GM21619 (cell line): ENCODE results near the gene ZNF181.

Source experiments
- ATAC-seq: cut with Tn5 transposase; IDR thresholded peaks from one replicate; pipeline ENCODE4 v1.9.1; 2021; ENCODE audit not compliant: unreplicated experiment

ZNF181 gene

DNA sequence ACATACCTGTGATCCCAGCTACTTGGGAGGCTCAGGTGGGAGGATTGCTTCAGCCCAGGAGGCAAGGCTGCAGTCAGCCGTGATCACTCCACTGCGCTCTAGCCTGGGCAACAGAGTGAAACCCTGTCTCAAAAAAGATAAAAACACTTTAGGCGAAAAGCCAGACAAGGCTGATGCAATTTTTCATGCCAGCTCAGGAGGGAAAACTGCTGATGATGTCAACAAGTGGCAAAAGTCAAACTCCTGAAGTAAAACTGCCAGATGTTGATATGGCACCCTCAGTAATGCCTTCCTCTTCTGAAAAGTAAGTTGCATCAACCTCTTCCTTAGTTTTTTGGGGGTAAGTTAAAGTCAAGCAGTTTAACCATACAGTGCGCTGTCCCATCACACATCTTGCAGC lies 23.4 kb downstream of the ZNF181 start:
- ATAC-seq = no peak

DNA sequence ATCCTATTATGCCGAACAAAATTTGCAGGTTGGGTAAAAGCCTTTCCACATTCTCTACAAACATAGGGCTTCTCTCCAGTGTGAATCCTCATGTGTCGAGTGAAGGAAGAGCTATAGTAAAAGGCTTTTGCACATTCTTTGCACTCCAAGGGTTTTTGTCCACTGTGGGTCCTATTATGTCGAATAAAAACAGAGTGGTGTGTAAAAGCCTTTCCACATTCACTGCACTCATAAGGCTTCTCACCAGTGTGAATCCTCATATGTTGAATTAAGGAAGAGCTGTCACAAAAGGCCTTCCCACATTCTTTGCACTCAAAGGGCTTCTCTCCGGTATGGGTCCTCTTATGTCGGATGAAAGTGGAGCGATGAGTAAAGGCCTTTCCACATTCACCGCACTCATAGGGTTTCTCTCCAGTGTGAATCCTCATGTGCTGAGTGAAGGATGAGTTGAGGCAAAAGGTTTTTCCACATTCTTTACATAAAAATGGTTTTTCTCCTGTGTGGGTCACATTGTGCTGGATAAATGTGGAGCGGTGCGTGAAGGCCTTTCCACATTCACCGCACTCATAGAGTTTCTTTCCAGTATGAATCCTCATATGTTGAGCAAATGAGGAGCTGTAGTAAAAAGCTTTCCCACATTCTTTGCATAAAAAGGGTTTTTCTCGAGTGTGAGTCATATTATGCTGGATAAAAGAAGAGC lies 25.3 kb downstream of the ZNF181 start:
- ATAC-seq = no peak

DNA sequence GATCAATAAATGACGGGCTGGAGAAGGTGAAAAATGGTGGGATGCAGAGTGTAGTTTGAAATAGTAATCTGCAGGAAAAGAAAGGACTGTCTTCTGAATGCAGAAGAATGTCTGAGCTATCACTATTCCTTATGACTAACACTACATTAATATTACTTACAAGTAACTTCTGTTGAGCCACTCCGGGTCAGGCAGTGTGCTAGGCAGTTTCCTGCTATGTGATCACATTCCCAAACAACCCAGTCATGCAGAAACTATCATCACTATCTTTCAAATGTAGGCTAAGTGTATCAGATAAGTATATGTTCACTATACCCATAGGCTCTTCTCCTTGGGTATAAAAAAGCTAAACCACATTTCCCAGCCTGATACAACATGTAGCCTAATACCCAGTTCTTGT lies 32.3 kb downstream of the ZNF181 start:
- ATAC-seq = no peak

DNA sequence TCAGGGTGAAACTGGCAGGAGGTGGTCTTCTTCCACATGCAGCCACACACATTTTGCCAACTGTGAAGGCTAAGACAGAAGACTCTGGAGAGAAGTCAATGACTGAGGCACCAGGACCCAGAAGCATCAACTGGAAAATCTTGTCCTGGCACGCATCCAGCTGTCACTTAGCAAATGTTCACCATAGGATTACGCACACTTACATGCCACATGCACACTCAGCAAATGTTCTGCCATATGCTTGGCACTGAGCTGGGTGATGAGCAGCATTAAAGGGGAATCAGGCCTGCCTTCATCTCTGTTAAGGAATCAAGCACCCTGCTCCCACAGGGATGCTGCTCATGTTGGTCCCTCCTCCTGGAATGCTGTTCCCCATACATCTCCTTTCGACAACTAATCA lies 33.9 kb downstream of the ZNF181 start:
- no peak for ATAC-seq

DNA sequence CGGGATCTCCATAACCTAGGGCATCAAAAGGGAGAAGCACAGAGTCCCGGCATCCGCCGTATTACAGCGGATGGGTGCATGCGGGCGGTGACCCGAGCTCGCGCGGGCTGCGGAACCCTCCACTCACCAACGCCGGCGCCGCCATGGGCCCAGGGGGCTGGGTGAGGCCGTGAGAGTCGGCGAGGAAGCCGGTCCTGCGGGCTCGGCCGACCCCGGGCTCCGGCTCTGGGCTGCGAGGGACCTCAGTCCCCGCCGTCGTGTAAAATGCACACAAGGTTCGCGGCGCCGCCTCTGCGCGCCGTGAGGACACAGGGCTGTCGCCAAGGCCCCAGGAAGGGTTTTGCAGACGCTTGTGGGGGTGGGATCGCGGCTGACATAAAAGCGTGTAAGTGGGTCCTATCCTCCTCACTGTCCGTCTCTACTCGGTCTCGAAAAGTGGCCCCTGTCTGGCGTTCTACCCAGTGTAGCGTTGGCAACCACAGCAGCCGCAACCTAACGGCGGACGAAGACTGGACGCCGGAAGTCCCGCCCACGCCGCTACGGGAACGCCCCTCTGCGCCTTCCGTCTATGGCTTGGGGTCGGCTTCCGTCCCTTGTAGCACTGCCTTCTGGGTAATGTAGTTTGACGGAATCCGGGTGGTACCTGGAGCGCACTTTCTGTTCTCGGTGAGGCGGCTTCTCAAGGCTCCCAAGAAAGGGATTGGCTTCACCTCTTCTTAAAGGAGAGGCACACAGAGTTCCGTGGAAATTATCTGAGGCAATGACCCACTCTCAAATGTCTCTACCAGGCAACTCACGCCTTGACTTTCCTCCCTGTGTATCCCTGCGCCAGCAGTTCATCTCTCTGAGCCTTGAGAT lies 38.9 kb downstream of the ZNF181 start, which contains the start of gene ZNF599:
TSS of gene ZNF599 (minus strand) at position 519 of the 858 bp plus-strand sequence. CDS start at position 145, 374 bp downstream.
- ATAC-seq = peak; percentile 97

DNA sequence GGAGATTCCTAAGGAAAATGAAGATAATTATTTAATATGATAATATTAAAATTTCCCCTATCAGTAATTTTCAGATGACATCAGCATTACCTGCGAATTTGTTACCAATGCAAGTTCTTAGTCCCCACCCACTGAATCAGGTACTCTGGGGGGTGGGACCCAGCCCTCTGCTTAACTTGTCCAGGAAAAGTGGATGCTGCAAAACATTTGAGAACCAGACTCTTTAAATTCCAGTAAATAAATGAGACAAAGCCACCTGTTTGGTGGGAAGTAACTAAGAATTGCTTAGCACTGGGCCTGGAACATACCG lies 39.5 kb downstream of the ZNF181 start:
- ATAC-seq = no peak

DNA sequence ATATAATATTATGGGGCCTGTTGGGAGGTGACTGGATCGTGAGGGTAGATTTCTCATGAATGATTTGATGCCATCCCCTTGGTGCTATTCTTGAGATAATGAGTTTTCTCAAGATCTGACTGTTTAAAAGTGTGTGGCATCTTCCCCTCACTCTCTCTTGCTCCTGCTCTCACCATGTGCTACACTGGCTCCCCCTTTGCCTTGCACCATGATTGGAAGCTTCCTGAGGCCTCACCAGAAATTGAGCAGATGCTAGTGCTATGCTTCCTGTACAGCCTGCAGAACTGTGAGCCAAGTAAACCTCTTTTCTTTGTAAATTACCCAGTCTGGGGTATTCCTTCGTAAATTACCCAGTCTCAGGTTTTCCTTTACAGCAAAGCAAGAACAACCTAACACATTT lies 40.8 kb downstream of the ZNF181 start:
- ATAC-seq = no peak

DNA sequence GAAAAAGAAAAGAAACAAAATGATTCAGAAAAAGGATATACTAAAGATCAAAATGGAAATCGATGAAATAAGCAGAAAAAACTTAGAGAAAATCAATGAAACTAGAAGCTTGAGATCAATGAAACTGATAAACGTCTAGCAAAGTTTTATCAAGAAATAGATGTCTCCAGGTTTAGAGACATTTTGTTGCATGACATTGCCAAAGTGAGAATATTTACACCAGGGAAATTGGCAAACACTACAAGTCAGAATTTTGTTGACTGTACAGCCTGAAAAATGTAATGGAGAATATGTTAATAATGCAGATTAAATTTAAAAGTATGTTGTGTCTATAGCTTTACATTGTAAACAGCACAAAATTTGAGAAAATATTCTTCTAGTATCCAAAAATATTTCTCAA lies 44.3 kb downstream of the ZNF181 start:
- ATAC-seq = no peak

DNA sequence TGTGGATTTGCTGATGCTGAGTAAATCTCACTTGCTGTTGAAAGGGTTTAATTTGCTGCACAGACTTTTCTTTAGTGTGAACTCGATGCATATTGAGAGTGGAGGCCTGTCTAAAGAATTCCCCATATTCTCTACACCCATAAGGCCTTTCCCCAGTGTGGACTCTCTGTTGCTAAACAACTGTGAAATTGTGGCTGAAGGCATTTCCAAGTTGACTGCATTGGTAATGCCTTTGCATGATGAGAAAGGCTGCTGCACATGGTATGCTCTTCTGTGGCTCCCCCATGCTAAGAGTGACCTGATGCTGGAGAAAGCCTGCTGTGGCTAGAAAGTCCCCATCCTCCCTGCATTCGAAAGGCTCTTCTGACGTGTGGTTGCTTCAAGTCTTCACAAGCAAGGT lies 45.6 kb downstream of the ZNF181 start:
- no peak for ATAC-seq

DNA sequence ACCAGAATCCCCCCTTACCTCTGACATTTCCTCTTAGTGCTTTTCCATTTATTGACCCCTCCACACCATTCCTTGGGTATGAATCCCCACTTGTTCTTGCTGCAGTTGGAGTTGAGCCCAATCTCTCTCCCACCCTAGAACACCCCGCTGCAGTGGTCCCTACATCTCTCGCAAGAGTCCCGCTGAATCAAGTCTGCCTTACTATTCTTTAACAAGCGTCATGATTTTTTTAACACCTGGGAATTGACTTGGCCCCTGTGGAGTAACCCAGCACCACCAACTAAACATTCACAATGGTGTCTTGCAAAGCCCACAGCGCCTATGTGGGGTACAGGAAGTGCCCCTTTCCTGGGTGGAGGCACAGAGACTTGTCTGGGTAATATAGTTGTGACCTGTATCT lies 52.2 kb downstream of the ZNF181 start:
- ATAC-seq = no peak

DNA sequence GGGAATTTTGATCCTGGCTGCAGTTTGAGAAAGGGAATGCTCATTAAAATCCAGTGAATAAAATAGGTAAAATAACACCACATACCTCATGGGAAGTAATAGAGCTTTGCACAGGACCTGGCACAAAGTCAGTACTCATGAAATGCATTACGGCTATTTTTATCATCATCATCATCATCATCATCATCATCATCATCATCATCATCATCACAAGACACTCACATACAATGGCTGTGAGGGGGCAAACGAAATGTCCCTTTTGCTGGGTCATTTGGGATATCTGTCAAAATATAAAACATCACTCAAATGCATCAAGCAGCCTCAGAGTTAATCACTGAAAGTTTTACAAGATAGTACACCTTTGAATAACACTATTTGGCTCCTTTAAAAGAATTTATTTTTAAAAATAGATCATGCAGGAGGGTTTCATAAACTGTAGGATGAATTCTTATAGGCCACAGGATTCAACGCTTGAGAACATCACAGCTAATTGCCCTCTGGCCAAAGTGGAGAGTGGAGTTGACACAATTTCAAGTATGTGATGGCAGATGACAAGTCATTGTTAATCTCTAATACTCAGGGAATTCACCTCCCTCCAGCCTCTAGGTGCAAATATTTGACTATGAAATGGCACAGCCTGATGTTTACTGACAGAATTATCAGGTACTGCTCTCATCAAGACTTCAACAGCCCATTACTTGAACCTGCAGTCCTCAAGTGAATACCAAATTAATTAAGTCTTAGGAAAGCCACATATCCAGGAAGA lies 53.2 kb downstream of the ZNF181 start:
- ATAC-seq = no peak

DNA sequence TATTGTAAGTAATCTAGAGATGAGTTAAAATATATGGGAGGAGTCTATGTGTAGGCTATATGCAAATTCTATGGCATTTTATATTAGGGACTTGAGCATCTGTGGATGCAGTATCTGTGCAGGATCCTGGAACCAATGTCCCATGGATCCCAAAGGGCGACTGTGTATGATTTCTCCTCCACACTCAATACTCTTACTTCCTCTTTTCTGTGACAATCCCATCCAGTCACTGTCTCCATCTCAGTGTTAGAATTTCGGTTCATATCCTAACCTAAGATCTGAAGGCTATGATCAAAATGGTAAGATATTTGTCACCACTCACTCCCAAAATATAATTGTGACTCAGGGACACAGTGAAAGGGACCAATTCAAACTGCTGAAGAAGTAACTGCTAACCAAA lies 54.0 kb downstream of the ZNF181 start:
- ATAC-seq = no peak

DNA sequence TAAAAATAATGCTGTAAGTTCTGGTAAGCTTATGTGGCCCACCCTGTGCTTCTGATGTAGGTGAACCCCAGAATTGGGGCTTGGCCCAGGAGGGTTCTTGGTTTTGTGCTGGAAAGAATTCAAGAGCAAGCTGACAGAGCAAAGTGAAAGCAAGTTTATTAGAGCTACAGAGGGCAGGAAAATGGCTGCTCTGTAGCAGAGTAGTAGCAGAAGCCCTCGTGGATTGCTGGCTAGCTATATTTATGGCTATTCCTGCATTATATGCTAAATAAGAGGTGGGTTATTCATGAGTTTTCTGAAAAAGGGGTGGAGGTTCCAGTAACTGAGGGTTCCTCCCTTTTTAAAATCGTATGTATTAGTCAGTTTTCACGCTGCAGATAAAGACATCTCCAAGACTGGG lies 59.5 kb downstream of the ZNF181 start:
- no peak for ATAC-seq

DNA sequence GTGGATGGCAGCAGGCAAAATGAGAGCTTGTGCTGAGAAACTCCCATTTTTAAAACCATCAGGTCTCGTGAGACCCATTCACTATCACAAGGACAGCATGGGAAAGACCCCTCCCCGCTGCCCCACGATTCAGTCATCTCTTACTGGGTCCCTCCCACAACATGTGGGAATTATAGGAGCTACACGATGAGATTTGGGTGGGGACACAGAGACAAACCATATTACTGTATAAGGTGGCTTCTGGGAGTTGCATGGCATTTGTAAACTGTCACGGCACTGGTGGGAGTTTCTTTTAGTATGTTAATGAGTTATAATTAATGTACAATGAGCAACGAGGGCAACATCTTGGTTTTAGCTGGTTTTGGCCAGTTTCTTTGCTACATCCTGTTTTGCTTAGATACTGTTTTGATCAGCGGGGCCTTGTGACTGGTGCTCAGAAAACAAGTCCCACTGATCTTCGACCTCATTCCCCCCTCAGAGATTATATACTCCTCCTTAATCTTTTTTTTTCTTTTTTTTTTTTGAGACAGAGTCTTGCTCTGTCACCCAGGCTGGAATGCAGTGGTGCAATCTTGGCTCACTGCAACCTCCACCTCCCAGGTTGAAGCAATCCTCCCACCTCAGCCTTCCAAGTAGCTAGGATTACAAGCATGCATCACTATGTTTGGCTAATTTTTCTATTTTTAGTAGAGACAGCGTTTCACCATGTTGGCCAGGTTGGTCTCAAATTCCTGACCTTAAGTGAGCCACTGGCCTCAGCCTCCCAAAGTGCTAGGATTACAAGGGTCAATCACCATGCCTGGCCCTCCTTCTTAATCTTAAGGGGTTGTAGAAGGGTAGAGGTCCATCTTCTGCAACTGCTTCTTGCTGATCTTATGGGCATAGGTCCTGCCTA lies 60.3 kb downstream of the ZNF181 start:
- no peak for ATAC-seq
